IPS-18c (cell line): Measurements from ENCODE around the gene ZNF438.

Source experiments
- H3K4me3 ChIP-seq: 2 replicates; pipeline ENCODE4 v1.7.0; 2013; ENCODE audit warnings: low read depth, mild to moderate bottlenecking, low read length, moderate library complexity; ENCODE audit not compliant: insufficient read depth
- H3K9me3 ChIP-seq: one replicate; pipeline ENCODE4 v1.6.1; 2013; ENCODE audit warnings: mild to moderate bottlenecking, low read length, moderate library complexity; ENCODE audit not compliant: control insufficient read depth, insufficient read depth

Gene ZNF438

GRCh38 chr10:30821261-30821993 lies 210.2 kb downstream of the ZNF438 start:
- no peak overlapping the region for H3K4me3 ChIP-seq
- no peaks in the 10 kb centered on the region for H3K9me3 ChIP-seq

- no peaks in the 10 kb centered on the region for H3K9me3 ChIP-seq
- H3K4me3 ChIP-seq, result no peak overlapping the region
Measured at GRCh38 chr10:30820261-30820991, 211.2 kb downstream of the ZNF438 start.

GRCh38 chr10:30819341-30820181 lies 212.1 kb downstream of the ZNF438 start:
- Histone ChIP-seq H3K4me3 (no peak overlapping the region), H3K9me3 (no peaks in the 10 kb centered on the region)

GRCh38 chr10:30818854-30819253 lies 212.8 kb downstream of the ZNF438 start:
- Histone ChIP-seq H3K9me3 (no peaks in the 10 kb centered on the region), H3K4me3 (no peak overlapping the region)

- no peaks in the 10 kb centered on the region for H3K9me3 ChIP-seq
- H3K4me3 ChIP-seq, result no peak overlapping the region
Measured at GRCh38 chr10:30818010-30818660, 213.5 kb downstream of the ZNF438 start.

GRCh38 chr10:30817541-30817940 lies 214.1 kb downstream of the ZNF438 start:
- no peaks in the 10 kb centered on the region for H3K9me3 ChIP-seq
- no peak overlapping the region for H3K4me3 ChIP-seq

- Histone ChIP-seq H3K4me3 (no peak overlapping the region), H3K9me3 (no peaks in the 10 kb centered on the region)
Measured at GRCh38 chr10:30816820-30817171, 214.9 kb downstream of the ZNF438 start.

- H3K4me3 ChIP-seq, result no peak overlapping the region
- H3K9me3 ChIP-seq, result no peaks in the 10 kb centered on the region
Measured at GRCh38 chr10:30816159-30816819, 215.4 kb downstream of the ZNF438 start.

GRCh38 chr10:30813872-30814481 lies 217.7 kb downstream of the ZNF438 start:
- no peak overlapping the region for H3K4me3 ChIP-seq
- H3K9me3 ChIP-seq, result no peaks in the 10 kb centered on the region

- H3K9me3 ChIP-seq, result peaks cover 4% of the 10 kb centered on the region
- H3K4me3 ChIP-seq, result no peak overlapping the region
Measured at GRCh38 chr10:30812018-30812851, 219.4 kb downstream of the ZNF438 start.

GRCh38 chr10:30811276-30812017 lies 220.2 kb downstream of the ZNF438 start:
- no peak overlapping the region for H3K4me3 ChIP-seq
- peaks cover 4% of the 10 kb centered on the region for H3K9me3 ChIP-seq

GRCh38 chr10:30810416-30810815 lies 221.2 kb downstream of the ZNF438 start:
- H3K4me3 ChIP-seq, result no peak overlapping the region
- H3K9me3 ChIP-seq, result peaks cover 4% of the 10 kb centered on the region

- H3K4me3 ChIP-seq, result no peak overlapping the region
Measured at GRCh38 chr10:30806850-30807249, 224.8 kb downstream of the ZNF438 start.

GRCh38 chr10:30805061-30805460 lies 226.6 kb downstream of the ZNF438 start:
- peaks cover 4% of the 10 kb centered on the region for H3K9me3 ChIP-seq
- no peak overlapping the region for H3K4me3 ChIP-seq

More at GRCh38 chr10:30806850-30807249, 224.8 kb downstream of the ZNF438 start:
- H3K9me3 ChIP-seq, result peaks cover 4% of the 10 kb centered on the region

GRCh38 chr10:30804478-30805055 lies 227.1 kb downstream of the ZNF438 start:
- H3K9me3 ChIP-seq, result peaks cover 4% of the 10 kb centered on the region
- H3K4me3 ChIP-seq, result no peak overlapping the region
